Measurements from ENCODE around the gene TACR1.
"Not testable (repeated sequence)": the region's sequence is repeated elsewhere in the genome, so short reads cannot be mapped to it uniquely, and the experiment has no call there.

TACR1 gene, protein sequence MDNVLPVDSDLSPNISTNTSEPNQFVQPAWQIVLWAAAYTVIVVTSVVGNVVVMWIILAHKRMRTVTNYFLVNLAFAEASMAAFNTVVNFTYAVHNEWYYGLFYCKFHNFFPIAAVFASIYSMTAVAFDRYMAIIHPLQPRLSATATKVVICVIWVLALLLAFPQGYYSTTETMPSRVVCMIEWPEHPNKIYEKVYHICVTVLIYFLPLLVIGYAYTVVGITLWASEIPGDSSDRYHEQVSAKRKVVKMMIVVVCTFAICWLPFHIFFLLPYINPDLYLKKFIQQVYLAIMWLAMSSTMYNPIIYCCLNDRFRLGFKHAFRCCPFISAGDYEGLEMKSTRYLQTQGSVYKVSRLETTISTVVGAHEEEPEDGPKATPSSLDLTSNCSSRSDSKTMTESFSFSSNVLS

DNA sequence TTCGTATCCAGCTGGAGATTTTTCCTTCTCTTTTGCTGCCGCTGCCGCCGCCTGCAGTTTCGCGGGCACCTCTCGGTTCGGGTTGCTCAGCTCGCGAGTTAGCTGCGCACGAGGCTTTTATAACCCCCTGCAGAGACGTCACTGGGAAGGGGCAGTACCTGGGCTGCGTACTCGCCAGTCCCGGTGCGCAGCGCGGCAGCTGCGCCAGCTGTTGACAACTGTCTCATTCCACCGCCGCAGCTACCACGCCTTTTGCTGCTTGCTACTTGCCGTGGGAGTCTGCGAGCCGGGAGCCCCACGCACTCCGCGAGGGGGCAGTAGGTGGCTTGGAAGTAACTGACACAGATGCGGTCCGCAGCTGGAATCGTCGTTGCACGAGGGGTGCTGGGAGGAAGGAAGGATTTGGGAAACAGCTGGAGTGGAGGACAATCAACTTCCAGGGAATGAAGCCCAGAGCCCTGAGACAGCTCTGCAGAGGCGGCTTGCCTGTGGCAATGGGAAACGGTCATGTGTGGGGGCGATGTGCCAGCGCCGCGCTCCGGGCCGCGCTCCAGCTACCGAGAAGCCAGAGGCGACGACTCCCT is at the start of gene TACR1:
Gene TACR1, minus strand, starts transcription at position 93 of the 584 bp plus-strand sequence. CDS start 586 bp downstream, outside the sequence.
- DNase-seq (ENCODE audit: low read depth in 3 of 3): peak in 2 of 3 experiments; percentile 2 to 22

DNA sequence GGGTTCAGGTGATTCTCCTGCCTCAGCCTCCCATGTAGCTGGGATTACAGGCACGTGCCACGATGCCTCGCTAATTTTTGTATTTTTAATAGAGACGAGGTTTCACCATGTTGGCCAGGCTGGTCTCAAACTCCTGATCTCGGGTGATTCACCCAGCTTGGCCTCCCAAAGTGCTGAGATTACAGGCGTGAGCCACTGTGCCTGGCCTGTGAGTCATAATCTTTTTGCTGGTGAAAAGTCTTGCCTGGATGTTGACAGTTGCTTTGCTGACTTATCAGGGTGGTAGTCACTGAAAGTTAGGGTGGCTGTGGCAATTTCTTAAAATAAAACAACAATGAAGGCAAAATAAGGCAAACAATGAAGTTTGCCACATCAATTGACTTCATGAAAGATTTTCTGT is 49.3 kb upstream of the TACR1 start:
- DNase-seq (ENCODE audit: low read depth in 3 of 3): not testable (repeated sequence)

GRCh38 chr2:75246441-75247167 is 47.3 kb upstream of the TACR1 start:
- no peak for DNase-seq (ENCODE audit: low read depth in 3 of 3)

DNA sequence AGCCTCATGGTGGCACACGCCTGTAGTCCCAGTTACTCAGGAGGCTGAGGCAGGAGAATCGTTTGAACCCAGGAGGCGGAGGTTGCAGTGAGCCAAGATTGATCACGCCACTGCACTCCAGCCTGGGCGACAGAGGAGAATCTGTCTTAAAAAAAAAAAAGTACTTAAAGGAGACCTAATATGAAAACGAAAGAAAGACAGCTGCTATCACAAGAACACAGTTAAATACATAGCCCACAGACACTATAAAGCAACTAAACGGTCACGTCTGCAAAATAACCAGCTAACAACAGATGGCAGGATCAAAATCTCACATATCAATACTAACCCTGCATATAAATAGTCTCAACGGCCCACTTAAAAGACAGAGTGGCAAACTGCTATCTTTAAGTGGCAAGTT is 43.9 kb upstream of the TACR1 start:
- DNase-seq (ENCODE audit: low read depth in 3 of 3): no peak

- DNase-seq (ENCODE audit: low read depth in 3 of 3): no peak
These were observed 42.4 kb upstream of the TACR1 start for GRCh38 chr2:75241696-75242095.

DNA sequence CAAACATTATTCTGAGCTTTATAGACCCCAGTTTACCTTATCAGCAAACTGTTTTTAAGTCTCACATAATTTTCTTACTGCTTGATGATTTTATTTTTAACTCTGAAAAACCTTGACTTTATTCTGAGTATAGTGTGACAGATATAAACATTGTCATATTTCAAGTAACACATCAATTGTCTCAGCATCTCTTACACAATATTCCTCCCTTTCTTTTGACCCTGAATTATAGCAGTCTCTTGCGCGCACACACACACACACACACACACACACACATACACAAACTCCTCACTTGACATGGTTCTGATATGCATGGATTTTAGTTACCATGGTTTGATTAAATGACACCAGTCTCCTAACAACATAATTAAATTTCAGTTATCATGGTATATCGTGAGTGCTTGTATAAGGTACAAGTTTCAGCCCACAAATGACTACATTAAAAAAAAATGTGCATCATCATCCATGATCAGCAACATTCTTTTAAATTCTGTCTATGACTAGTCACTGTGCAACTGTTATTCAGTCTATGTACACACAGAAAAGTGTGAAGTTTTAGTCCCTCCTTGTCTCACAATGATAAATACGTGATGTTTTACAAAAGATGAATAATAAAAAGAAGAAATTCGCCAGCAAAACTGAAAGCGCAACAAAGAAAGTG is 39.5 kb upstream of the TACR1 start:
- DNase-seq (ENCODE audit: low read depth in 3 of 3): no peak

DNA sequence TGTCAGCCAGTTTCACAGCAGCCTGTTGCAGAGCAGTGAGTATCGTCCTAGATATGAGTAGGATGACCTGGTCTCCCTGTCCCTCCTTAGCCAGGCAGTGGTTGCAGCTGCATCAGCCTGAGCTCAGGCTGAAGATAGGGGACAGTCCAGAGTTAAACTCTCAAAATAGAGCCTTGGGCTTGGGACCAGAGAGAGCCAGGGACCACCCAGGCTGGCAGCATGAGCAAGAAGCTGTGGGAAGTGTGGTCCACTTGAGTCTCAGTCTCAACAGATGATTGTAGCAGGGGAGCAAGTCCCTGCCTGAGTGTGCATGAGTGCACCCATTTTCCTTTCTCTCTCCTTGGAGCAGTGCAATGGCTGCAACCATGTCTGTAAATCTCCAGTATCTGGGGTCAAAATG is 38.0 kb upstream of the TACR1 start:
- DNase-seq (ENCODE audit: low read depth in 3 of 3): no peak

DNA sequence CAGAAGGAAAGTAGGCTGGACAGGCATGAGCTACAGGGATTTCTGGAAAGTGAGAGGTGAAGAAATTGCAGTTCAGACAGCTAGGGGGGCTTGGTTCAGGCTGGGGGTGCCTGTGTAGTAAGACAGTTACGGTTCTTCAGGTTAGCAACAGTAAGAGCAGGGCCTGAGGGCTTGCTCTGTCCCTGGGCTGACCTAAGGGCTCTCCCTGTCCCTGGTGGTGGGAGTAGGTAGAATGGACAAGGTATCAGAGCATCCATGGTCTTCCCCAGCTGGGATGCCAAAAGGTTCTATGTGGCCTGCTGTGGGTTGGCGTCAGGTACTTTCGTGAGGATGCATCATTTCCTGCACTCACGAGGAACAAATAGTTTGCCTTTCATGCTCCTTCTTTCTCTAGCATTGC is 34.6 kb upstream of the TACR1 start:
- no peak for DNase-seq (ENCODE audit: low read depth in 3 of 3)

DNA sequence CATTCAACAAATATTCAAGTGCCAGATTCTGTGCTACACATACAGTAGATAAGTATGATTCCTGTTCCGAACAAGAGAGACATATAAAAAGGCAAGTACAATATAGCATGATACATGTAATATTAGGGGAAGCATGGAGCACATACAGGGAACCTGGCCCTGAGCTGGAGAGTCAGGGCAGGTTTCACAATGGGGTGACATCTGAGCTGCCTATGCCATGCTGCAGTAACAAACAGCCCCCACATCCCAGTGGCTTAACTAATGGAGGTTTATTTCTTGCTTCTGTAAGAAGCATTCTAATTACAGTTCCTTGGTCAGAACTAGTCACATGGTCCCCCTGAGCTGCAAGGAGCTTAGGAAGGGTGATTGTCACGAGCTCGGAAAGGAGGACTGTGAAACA is 27.3 kb upstream of the TACR1 start:
- no peak for DNase-seq (ENCODE audit: low read depth in 3 of 3)

GRCh38 chr2:75226099-75226498 is 26.8 kb upstream of the TACR1 start:
- DNase-seq (ENCODE audit: low read depth in 3 of 3): no peak

- no peak for DNase-seq (ENCODE audit: low read depth in 3 of 3)
These were observed 25.3 kb upstream of the TACR1 start for GRCh38 chr2:75224636-75225094.

GRCh38 chr2:75222527-75222926 is 23.2 kb upstream of the TACR1 start:
- DNase-seq (ENCODE audit: low read depth in 3 of 3): no peak

DNA sequence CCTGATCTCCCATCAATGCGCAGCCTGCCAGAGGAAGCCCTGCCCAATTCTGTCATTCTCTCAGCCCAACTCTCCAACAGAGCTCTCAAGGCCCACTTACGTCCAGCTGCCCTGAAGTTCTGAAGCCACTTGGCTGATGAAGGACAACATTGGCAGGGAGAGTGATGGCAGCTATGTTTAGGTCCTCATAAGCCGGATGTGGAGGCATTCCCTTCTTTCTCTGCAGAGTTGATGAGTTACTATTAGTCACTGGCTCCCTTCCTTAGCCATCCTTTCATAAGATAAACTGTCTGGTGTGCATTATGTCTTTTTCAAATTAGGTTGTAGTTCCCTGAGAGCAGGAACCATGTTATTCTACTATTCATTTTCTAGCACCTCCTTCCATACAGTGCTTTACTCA is 22.5 kb upstream of the TACR1 start:
- DNase-seq (ENCODE audit: low read depth in 3 of 3): no peak

GRCh38 chr2:75219213-75219612 is 19.9 kb upstream of the TACR1 start:
- not testable (repeated sequence) for DNase-seq (ENCODE audit: low read depth in 3 of 3)

DNA sequence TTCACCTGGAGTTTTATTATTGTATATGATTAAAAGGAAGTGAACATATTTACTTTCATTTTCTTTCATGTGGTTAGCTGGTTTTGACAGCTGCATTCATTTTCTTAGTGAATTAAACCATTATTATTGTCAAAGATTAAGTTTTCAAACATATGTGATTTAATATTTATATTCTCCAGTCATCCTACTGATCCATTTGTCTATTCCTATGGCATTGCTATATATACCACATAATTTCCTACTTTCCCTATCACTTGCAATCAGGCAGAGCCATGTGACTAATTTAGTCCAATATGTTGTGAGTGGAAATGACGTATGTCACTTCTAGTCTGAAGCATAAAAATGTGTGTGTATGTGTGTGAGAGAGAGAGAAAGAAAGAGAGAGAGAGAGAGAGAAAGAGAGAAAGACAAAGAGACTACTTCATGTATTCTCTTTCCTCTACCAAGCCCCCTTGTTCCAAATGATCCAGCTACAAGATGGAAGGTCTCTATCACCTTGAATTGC is 12.0 kb upstream of the TACR1 start:
- no peak for DNase-seq (ENCODE audit: low read depth in 3 of 3)

DNA sequence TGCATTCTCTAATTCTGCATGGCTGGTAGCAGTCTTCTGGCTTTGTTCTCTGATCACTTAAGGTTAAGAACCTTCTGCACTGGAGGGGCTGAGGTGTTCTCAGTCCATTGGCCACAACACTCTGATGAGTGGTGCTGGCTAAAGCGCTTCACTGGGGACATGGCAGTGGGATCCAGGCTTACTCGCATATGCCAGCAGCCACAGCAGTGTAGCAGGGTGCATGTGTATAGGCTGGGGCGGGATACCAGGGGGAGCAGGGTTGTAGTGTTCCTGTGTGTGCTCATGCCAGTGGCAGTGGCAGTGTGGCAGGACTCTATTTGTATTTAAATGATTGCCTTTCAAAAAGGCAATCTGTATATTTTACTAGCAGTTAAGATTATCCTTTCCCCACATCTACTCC is 11.1 kb upstream of the TACR1 start:
- DNase-seq (ENCODE audit: low read depth in 3 of 3): no peak

- no peak for DNase-seq (ENCODE audit: low read depth in 3 of 3)
These were observed 9.4 kb upstream of the TACR1 start for GRCh38 chr2:75208738-75209137.

DNA sequence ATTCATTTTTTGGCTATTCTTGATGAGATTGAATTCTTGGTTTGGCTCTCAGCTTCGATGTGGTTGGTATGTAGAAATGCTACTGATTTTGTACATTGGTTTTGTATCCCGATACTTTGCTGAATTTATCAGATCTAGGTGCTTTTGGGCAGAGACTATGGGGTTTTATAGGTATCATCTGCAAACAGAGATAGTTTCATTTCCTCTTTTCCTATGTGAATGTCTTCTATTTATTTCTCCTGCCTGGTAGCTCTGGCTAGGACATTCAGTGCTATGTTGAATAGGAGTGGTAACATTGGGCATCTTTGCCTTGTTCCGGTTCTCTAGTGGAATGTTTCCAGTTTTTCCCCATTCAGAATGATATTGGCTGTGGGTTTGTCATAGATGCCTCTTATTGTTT is 5.5 kb upstream of the TACR1 start:
- DNase-seq (ENCODE audit: low read depth in 3 of 3): no peak

DNA sequence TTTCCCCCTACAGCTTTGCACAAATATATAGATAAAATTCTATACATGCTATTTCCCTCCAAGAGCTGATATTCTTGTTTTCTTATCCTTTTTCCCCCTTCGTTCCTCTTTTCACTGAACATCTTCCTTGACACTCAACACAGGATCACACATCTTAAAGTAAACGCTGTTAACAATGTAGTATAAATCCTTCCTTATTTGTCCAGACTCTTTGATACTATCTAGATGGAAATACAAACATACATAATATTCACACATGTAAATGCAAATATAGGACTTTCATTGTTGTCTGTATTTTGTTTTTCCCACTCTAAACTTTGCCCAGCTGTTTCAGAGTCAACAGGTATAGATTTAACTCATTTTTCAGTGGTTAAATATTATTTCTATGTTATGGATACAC is 3.0 kb upstream of the TACR1 start:
- DNase-seq (ENCODE audit: low read depth in 3 of 3): no peak

DNA sequence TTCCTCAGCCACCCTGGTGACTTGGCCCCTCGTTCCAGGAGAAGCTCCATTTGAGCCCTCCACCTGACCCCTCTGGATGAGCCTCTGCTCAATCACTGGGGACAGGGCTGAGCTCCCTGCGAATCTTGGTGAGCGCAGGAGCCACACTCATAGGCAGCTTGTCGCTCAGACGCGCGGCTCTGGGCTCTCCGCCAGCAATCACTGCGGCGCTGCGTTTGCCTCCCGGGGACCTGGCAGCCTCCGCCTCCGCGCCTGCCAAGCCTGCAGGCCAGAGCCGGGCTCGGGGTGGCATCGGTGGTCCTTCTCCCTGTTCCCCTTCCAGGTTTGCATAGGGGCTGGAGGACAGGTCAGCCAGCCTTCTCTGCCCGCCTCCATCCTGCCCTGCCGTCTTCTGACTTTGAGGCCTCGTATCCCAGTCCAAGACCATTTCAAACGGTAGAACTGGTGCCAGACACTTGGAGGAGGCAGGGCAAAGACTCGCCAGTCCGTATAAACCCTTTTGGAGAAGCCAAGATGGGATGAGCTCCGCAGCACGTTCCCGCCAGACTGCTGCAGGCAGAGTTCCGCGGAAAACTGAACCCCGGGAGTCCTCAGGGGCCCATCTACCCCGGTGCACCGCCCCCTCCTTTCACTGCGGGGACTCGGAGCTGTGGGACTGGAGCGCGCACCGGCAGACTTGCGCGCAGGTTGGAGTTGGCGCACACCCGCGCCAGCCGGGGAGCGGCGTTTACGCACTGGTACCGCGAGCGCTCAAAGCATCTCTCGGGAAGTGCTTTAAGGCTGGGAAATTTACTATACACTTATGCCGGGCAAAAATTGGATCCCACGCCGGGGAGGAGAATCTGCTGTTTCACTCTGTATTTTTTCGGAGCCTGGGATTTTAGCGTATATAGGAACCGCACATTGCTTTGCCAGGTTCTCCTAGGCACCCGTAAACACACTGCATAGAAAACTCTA is 1.1 kb upstream of the TACR1 start:
- DNase-seq (ENCODE audit: low read depth in 3 of 3): no peak

Measured in stimulated activated CD4-positive, alpha-beta T cell treated with anti-CD3 and anti-CD28 coated beads, TNF-alpha, amount 100 ng/mL, for 4 hours (primary cell).